Measurements from ENCODE around the gene ZNF486.
"Not testable (repeated sequence)": the region's sequence is repeated elsewhere in the genome, so short reads cannot be mapped to it uniquely, and the experiment has no call there.

The ZNF486 gene

GRCh38 chr19:20235156-20235555 lies 68.1 kb downstream of the ZNF486 start:
- DNase-seq = no peak

GRCh38 chr19:20237773-20238623 lies 71.0 kb downstream of the ZNF486 start:
- peak; percentile 22 for DNase-seq

- DNase-seq = no peak
Measured at GRCh38 chr19:20243629-20244028, 76.6 kb downstream of the ZNF486 start.

- no peak for DNase-seq
Measured at GRCh38 chr19:20244356-20244755, 77.3 kb downstream of the ZNF486 start.

GRCh38 chr19:20245309-20245708 lies 78.3 kb downstream of the ZNF486 start:
- DNase-seq = no peak

- no peak for DNase-seq
Measured at GRCh38 chr19:20247016-20247683, 80.1 kb downstream of the ZNF486 start.

GRCh38 chr19:20248258-20248657 lies 81.2 kb downstream of the ZNF486 start:
- DNase-seq = not testable (repeated sequence)
